KOPT-K1 (cell line): Measurements from ENCODE around the gene C3orf49.
A peak's percentile ranks its signal among the peaks of the same experiment; 100 is the strongest.

Experiments
- H3K27ac ChIP-seq: fragments of 200-600 bp; sonication (generic); 2 replicates; pipeline ENCODE4 v1.5.1; 2016; ENCODE audit warnings: antibody characterized with exemption, mild to moderate bottlenecking, low read depth, low read length; ENCODE audit not compliant: poor library complexity, severe bottlenecking
- H3K36me3 ChIP-seq: fragments of 200-600 bp; sonication (generic); 2 replicates; pipeline ENCODE4 v1.5.1; 2017; ENCODE audit warnings: antibody characterized with exemption, mild to moderate bottlenecking, low read length, moderate library complexity; ENCODE audit not compliant: insufficient read depth
- H3K9me3 ChIP-seq: fragments of 200-600 bp; sonication (generic); 2 replicates; pipeline ENCODE4 v1.5.1; 2017; ENCODE audit warnings: antibody characterized with exemption, low read length, mild to moderate bottlenecking; ENCODE audit not compliant: insufficient read depth, poor library complexity, severe bottlenecking

The C3orf49 gene

DNA sequence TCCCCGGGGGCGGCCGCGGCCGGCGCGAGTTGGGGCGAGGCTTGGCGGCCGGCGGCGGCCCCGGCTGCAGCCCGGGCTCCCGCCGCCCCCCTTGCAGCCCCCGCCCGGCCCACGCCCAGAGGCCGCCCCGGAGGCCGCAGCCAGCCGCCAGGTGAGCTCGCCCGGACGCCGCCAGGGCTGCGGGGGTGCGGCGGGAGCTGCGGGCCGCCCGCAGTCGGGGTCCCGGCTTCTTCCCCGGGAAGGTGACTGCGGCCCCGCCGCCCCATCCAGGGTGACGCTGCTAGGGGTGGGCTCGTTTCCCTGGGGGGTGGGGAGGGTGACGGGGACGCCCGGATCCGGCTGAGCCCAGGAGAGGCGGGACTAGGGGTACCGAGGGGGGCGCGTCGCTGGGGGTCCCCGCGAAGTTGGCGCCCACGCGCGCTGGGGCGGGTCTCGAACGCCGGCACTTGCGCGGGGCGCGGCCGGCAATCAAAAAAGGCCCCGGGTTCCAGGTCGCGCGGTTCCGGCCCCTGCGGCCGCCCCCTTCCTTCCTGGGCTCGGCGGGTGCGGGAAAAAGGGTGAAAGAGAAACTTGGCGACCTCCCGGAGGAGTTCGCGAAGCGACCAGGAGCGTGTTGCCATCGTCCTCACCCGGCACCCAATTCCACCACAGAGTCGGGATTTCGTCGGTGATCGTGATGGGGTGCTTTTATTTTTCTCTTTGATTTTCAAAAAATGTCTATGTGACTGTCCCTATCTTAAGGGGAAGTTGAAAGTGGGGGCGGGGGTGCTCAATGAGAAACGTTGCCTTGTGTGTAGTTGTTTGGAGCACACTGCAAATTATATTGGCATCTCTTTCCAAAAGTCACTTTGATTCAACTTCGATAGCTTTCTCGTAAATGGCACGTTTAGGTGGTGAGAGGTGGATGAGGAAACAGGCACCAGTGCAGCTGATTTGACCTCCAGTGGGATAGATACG, 45.2 kb downstream of the C3orf49 start:
- Histone ChIP-seq H3K36me3 (peaks cover 19% of the 10 kb centered on the region), H3K9me3 (no peaks in the 10 kb centered on the region), H3K27ac (peak overlapping the region; percentile 87)

DNA sequence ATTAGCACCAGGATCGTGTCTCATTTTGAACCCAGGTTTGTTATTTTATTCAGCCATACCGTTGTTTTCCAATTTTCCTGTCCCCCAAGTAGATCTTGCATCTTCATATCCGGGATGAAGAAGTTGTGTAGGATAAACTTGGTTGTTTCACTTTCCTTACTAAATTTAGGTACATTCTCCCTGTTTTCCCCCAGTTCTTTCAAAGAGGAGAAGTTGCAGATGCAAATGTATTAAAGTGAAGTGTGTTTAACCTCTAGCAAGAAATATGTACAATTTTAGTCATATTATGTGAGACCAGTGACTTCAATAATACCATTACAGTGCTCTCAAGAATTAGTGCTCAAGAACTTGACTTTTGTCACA, 45.8 kb downstream of the C3orf49 start:
- Histone ChIP-seq H3K36me3 (peaks cover 23% of the 10 kb centered on the region), H3K27ac (peak overlapping the region; percentile 87), H3K9me3 (no peaks in the 10 kb centered on the region)

GRCh38 chr3:63867225-63867624, 48.1 kb downstream of the C3orf49 start:
- Histone ChIP-seq H3K27ac (no peak overlapping the region), H3K36me3 (peaks cover 23% of the 10 kb centered on the region), H3K9me3 (no peaks in the 10 kb centered on the region)

DNA sequence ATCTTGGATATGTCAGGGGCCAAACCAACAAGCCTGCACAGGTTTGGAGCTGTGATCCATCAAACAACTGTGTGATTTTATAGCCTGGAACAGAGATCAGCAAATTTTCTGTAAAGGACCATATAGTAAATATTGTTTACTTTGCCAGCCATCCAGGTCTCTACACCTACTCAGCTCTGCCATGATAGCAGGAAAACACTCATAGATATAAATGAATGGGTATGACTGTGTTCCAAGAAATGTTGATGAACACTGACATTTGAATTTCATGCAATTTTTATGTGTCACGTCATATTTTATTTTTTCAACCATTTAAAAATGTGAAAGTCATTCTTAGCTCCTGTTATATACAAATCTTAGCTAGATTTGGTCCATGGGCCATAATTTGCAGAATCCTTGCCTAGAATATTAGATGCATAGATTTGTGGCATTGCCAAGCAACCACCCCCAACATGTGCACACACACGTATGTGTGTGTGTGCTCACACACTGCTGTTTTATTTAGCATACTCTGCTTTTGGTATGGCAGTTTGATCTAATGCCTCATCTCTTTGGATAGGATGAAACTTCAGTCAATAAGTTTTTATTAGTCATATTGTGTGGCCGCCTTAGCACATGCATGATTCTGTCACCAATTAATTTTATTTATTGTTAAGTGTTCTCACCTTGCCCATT, 51.0 kb downstream of the C3orf49 start:
- Histone ChIP-seq H3K27ac (no peak overlapping the region), H3K36me3 (peaks cover 40% of the 10 kb centered on the region), H3K9me3 (no peaks in the 10 kb centered on the region)

- H3K36me3 ChIP-seq: peaks cover 40% of the 10 kb centered on the region
- H3K9me3 ChIP-seq: no peaks in the 10 kb centered on the region
- no peak overlapping the region for H3K27ac ChIP-seq
These were observed 51.5 kb downstream of the C3orf49 start for GRCh38 chr3:63870615-63871005.

DNA sequence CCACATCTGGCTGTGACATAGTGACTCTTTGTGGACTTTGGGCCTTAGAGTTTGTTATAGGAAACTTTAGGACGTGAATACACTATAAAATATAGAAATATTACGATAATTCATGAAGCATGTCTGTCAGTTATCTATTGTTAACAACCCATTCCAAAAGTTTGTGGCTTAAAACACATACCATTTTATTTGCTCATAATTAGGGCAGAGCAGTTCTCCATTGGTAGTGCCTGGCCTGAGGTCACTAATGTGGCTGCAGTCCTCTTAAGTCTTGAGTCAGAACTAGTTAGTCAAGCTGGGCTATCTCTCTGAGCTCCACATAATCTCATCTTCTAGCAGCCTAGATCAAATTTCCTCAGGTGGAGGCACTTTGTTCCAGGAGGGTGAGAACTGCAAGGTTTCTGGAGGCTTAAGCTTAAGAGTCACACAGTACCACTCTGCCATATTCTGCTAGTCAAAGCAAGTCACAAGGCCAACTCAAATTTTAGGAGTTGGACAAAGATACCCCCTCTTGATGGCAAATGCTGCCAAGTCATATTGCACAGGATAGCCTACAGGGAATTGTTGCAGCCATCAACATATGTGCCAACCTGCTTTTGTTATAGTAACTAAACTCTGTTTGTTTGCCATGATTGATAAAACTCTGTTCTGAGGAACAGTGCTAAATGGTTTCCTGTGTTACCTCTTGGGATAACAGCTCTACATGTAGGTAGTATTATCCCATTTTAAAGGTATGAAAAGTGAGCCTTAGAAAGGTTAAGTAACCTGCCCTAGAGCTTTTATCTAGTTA, 53.2 kb downstream of the C3orf49 start:
- no peaks in the 10 kb centered on the region for H3K9me3 ChIP-seq
- H3K27ac ChIP-seq: no peak overlapping the region
- H3K36me3 ChIP-seq: peaks cover 28% of the 10 kb centered on the region

DNA sequence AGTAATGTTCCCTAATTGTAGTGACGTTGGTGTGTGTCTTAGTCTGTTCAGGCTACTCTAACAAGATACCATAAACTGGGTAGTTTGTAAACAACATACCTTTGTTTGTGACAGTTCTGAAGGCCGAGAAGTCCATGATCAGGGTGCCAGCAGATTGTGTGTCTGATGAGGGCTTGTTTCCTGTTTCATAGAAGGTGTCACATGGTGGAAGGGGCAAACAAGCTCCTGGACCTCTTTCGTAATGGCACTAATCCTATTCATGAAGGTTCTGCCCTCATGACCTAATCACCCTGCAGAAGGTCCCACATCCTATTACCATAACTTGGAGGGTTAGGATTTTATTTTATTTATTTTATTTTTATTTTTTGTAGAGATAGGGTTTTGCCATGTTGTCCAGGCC, 55.7 kb downstream of the C3orf49 start:
- no peak overlapping the region for H3K27ac ChIP-seq
- H3K9me3 ChIP-seq: no peaks in the 10 kb centered on the region
- H3K36me3 ChIP-seq: peaks cover 17% of the 10 kb centered on the region

- Histone ChIP-seq H3K27ac (no peak overlapping the region), H3K9me3 (no peaks in the 10 kb centered on the region), H3K36me3 (peaks cover 17% of the 10 kb centered on the region; the same call in 1 of the 2 replicates)
These were observed 56.4 kb downstream of the C3orf49 start for GRCh38 chr3:63875510-63875909.

- Histone ChIP-seq H3K27ac (no peak overlapping the region), H3K9me3 (no peaks in the 10 kb centered on the region), H3K36me3 (peaks cover 17% of the 10 kb centered on the region; the same call in 1 of the 2 replicates)
These were observed 57.2 kb downstream of the C3orf49 start for GRCh38 chr3:63876260-63876659.

DNA sequence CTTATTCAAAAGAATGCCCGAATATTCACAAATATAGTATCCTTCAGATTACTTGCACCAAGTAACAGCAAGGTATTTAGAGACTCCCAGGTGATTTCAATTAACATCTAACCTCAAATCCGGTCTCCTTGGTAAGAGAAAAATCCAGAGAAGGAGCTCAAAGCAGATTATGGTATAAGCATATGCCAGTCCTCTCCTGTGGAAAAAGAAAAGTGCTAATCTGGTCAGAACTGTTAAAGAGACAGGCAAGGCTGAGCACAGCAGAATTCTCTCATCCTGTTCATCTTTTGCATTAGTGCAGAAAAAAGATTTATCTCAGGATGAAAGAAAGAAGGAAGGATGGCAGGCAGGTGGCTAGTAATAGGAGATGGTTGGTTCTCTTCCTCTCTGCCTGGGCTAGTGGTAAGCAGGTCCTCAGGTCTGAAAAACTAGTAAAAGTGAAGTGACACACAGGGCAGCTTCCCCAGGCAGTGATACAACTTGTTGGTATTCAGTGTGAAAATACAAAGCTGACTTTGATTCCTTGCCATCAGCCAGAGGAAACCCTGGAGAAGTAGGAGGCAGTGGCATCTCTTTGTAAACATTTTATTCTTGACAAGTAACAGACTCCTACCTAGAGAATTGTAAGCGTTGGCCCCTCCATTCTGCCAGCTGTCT, 58.8 kb downstream of the C3orf49 start:
- Histone ChIP-seq H3K9me3 (no peaks in the 10 kb centered on the region), H3K36me3 (peaks cover 17% of the 10 kb centered on the region; the same call in 1 of the 2 replicates), H3K27ac (no peak overlapping the region)

DNA sequence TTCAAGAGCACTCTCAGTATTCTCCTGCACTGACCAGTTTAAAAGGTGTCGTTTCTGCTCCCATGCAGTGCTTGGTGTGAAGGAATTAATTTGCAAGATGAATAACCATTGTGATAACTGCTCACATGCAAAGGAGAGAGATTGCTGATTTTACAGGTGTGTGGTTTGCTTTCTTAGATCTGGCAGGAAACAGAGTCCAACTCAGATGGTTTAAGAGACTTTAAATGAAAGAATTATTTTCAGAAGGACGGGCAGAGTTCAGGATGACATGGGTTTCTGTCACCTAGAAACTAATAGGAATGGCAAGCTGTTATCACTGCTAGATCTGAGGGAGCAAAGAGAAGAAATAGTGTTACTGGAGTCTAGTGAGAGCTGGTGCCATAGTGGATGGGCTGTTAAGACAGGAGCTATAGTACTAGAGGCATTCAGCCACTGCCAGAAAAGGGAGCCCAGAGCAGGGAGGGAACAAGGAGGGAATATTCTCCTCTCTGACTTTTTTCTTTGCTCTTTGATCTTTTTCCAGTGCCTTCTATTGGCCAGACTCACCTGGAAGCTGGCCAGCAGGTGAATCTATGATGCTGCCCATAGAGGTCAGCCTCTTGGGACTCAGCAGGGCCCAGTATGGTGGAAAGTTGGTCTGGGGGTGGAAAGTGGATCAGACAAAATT, 59.4 kb downstream of the C3orf49 start:
- Histone ChIP-seq H3K9me3 (no peaks in the 10 kb centered on the region), H3K36me3 (peaks cover 12% of the 10 kb centered on the region; the same call in 1 of the 2 replicates), H3K27ac (no peak overlapping the region)

GRCh38 chr3:63880653-63881052, 61.6 kb downstream of the C3orf49 start:
- Histone ChIP-seq H3K9me3 (no peaks in the 10 kb centered on the region), H3K27ac (no peak overlapping the region), H3K36me3 (0 out of 2 replicates have a peak, but pooled peaks cover 5% of the 10 kb centered on the region)

DNA sequence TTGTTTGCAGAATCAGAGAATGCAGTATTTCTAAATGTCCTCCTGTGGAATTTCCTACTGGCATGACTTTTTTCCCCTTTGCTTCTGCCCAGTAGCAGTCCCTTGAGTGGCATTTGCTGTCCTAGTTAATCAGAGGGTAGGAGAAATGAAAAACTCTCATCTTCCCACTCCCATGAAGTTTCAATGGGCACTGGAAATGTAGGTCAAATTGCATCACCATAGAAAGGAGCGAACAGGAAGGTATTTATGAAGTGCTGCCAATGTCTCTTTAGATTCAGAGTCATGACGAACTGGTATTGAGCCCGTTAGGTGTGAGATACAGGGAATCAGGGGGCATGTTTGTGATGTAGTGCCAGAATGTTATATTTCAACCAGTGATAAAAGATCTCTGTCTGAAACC, 67.8 kb downstream of the C3orf49 start:
- Histone ChIP-seq H3K27ac (no peak overlapping the region), H3K9me3 (no peaks in the 10 kb centered on the region), H3K36me3 (peaks cover 15% of the 10 kb centered on the region; the same call in 1 of the 2 replicates)

DNA sequence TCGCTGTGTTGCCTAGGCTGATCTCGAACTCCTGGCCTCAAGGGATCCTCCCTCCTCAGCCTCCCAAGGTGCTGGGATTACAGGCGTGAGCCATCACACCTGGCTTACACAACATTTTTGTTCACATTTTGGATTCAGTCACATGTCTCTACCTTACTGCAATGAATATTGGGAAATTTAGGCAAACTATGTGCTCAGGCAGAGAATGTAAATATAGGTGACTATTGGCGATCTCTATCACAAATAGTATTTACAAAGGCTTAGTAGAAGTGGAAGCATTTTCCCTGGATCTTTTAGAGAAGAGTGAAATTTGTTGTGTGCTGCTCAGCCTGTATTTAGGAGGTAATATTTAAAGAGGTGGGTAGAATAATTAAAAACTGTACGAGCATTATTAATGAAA, 72.4 kb downstream of the C3orf49 start:
- Histone ChIP-seq H3K9me3 (no peaks in the 10 kb centered on the region), H3K36me3 (peaks cover 5% of the 10 kb centered on the region), H3K27ac (no peak overlapping the region)
